ENCODE data around the gene C22orf42.

C22orf42 gene

GRCh38 chr22:32132783-32133182 is 26.3 kb downstream of the C22orf42 start:
- DNase-seq, result no peak

- DNase-seq, result no peak
Measured at GRCh38 chr22:32132126-32132525, 27.0 kb downstream of the C22orf42 start.

DNA sequence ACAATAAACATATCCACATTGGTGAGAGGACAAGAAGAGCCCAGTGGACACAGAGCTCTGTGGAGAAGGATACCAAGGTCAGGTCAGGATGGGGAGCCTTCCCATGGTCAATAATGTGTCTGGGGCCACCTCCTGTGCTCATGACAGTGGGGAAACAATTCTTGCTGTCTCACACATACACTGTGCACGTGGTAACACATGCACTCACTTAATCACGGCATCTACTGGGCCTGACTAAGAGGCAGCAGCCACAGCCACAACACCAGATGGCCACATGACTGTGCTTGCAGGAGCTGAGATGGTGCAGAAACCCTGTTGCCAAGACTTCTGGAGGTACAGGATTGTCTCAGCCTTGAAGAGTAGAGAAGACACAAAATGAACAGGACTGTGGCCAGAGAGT is 28.6 kb downstream of the C22orf42 start:
- DNase-seq, result no peak

DNA sequence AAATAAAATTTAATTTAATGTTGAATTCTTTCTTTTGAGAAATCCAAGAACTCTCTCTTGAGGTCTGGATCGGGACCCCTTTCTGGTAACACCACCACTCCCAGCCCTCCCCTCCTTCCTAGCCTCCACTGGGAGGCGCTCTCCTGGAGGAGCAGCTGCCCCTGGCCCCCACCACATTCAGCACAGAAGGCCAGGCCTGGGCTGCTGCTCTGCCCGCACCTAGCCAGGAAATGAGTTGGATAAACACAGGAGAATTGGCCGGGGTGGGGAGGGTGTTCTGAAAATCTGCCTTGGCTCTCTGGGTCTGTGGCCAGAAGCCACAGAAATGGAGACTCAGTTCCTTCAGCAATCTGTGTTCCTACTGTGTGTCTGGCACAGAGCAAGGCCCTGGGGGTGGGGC is 31.2 kb downstream of the C22orf42 start:
- no peak for DNase-seq

- no peak for DNase-seq
Measured at GRCh38 chr22:32123657-32124056, 35.4 kb downstream of the C22orf42 start.

DNA sequence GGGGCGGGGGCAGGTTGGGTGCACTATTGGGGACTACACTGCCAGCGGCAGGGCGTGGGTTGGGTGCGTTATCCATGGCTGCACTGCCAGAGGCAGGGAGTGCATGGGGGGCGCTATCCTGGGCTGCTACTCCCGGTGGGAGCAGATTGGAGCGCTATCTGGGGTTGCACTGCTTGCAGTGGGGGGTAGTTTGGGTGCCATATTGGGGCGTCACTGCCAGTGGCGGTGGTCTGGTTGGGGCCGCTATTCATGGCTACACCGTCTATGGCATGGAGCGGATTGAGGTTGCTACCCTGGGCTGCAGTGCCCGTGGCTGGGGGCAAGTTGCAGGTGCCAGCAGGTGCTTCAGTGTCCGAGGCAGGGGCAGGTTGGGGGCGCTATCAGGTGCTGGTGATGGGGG is 36.2 kb downstream of the C22orf42 start:
- no peak for DNase-seq

DNA sequence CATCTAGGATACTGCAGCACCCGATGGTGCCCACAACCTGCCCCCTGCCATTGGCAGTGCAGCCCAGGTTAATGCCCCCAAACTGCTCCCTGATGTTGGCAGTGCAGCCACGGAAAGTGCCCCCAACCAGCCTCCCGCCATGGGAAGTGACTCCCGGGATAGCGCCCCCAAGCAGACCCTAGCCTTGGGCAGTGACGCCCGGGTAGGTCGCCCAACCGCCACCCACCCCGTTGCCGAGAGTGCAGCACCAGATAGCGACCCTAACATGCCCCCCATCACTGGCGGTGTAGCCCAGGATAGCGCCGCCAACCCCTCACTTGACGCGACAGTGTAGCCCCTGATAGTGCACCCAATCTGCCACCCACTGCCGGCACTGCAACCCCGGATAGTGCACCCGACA is 38.5 kb downstream of the C22orf42 start:
- DNase-seq, result no peak

- DNase-seq, result no peak
Measured at GRCh38 chr22:32119568-32120235, 39.4 kb downstream of the C22orf42 start.

DNA sequence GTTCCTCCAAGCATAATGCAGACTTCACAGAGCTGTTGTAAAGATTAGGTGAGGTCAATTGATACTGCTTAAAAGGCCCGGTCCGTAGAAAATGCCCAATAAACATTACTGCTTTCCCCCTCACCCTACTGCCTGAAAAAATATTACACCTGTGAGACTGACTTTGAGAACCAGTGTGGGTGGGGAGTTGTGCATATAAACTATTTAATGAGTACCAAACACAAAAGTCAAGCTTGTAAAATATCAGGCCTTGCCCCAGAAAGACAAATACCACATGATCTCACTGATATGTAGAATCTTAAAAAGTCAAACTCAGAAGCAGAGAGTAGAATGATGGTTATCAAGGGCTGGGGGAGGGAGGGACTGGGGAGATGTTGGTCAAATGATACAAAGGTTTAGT is 46.7 kb downstream of the C22orf42 start:
- no peak for DNase-seq

DNA sequence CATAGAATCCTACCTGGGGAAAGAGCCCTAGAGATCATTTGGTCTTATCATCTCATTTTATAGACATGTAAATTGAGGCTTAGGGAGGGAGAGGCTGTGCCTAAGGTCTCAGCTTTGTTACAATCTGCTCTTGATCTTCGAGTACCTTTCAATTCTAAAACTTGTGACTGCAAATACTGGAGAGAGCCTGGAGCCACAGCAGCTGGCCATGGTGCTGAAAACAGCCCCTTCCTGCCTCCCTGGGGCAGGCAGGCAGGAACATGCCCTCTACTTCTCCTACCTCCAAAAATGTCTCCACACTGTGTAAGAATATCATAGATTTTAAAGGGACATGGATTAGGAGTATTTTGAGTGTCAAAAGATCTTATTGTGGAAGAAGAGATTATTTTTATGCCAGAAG is 52.2 kb downstream of the C22orf42 start:
- no peak for DNase-seq

DNA sequence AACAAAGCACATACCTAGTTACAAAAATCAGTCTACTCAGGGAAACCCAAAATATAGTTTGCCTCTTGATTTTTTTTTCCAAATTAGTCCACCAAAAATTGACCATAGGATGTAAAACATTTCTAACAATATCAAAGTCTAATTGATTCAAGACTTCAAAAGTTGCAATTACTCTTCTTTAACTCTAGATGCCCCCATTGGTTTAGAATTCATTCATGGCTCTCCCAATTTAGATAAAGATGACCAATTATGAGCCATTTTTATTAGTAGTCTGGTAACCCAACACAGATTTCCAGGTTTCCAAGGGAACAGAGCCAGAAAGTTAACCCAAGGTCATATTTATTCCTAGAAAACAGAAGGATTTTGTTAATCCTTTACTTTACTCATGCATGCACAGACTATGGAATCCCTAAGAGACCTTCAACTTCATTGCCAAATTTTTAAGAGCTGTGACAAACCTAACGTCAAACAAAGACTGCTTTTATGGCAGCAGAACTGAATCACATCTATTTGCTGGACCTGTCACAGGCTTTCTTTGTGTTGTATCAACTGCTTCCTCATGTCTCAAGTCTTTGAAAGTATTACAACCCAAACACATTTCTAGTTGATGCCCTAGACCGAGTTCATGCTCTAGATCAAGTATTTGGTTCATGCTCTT is 55.3 kb downstream of the C22orf42 start:
- DNase-seq, result peak; percentile 26

DNA sequence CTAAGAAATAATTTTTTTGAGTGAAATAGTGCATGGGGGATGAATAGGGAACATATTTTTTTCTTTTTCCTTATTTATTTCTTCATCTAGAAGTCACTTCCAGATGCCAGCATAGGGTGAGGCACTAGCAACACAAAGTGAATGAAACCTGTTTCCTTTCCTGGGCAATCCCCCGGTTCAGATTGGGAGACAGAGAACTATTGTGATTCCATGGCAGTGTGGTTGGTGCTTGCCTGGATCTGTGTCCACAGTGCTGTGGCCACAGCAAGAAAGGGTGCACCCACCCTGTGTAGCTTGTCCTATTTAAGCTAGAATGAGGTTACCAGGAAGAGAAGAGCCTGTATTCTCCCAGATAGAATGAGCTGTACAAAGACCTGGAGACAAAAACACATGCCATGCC is 58.4 kb downstream of the C22orf42 start:
- DNase-seq, result no peak
